Smooth muscle cell (in vitro differentiated cells): ENCODE data around the gene ZXDC. TPM values are rescaled to one million over a fixed set of nuclear protein-coding genes. Genes with fewer than 3 reads are reported as not detected.

Experiments
- DNase-seq: peaks from one replicate; lab custom pipeline; 2025; ENCODE audit not compliant: unreplicated experiment; lab: John Stamatoyannopoulos, UW
- H2AFZ ChIP-seq: fragments of 200-600 bp; sonication (generic); 2 replicates; pipeline ENCODE4 v1.6.0; 2016; ENCODE audit warnings: antibody characterized with exemption, low read depth, mild to moderate bottlenecking
- H3F3A ChIP-seq: fragments of 200-600 bp; sonication (generic); 2 replicates; pipeline ENCODE4 v1.6.0; 2017; ENCODE audit warnings: antibody characterized with exemption, low read depth
- H3K27ac ChIP-seq: fragments of 200-600 bp; sonication (generic); 2 replicates; pipeline ENCODE4 v1.5.1; 2016; ENCODE audit warnings: low read depth, mild to moderate bottlenecking
- H3K27me3 ChIP-seq: fragments of 200-600 bp; sonication (generic); 2 replicates; pipeline ENCODE4 v1.6.1; 2016; ENCODE audit warnings: low read depth, mild to moderate bottlenecking
- H3K36me3 ChIP-seq: fragments of 200-600 bp; sonication (generic); 2 replicates; pipeline ENCODE4 v1.5.1; 2016; ENCODE audit warnings: low read depth
- H3K4me1 ChIP-seq: fragments of 200-600 bp; sonication (generic); 2 replicates; pipeline ENCODE4 v1.5.1; 2016; ENCODE audit warnings: low read depth
- H3K4me2 ChIP-seq: fragments of 200-600 bp; sonication (generic); 2 replicates; pipeline ENCODE4 v1.6.0; 2016; ENCODE audit warnings: mild to moderate bottlenecking
- H3K4me3 ChIP-seq: fragments of 200-600 bp; sonication (generic); 2 replicates; pipeline ENCODE4 v1.5.1; 2016; ENCODE audit warnings: mild to moderate bottlenecking
- H3K79me2 ChIP-seq: fragments of 200-600 bp; sonication (generic); 2 replicates; pipeline ENCODE4 v1.6.0; 2016; ENCODE audit warnings: low read depth, mild to moderate bottlenecking
- H3K9ac ChIP-seq: fragments of 200-600 bp; sonication (generic); 2 replicates; pipeline ENCODE4 v1.6.0; 2016; ENCODE audit warnings: low read depth
- H3K9me3 ChIP-seq: fragments of 200-600 bp; sonication (generic); replicated peaks from 2 replicates; pipeline ENCODE4 v1.5.1; 2016; ENCODE audit warnings: low read depth
- H4K20me1 ChIP-seq: fragments of 200-600 bp; sonication (generic); 2 replicates; pipeline ENCODE4 v1.6.0; 2016; ENCODE audit warnings: low read depth
- WGBS: methylation state at CpG from one replicate; pipeline ENCODE4 v1.1.7; 2016; ENCODE audit warnings: low lambda C conversion rate; 5-methylcytosine and 5-hydroxymethylcytosine counted together
- polyA plus RNA-seq: library from polyadenylated mRNA; unstranded; fragments of >200 nt; fragmentation: Nextera tagmentation; extraction: Ambion mirVana; gene quantifications from 2 replicates; pipeline ENCODE4 v1.2.1, GENCODE V29; 2016
- total RNA-seq: library from RNA; depleted of rRNA; stranded (reverse); fragments of >200 nt; gene quantifications from 2 replicates; pipeline ENCODE4 v1.2.3, GENCODE V29; 2014
- TF ChIP-seq, protein P1 (sequence below): fragments of 200-600 bp; sonication (generic); IDR thresholded peaks from 2 replicates; pipeline ENCODE4 v1.5.1; 2017; ENCODE audit warnings: borderline replicate concordance, mild to moderate bottlenecking, antibody characterized with exemption; ENCODE audit not compliant: insufficient read depth, poor library complexity, severe bottlenecking

Gene ZXDC
- total and polyA plus RNA-seq, 2 experiments from 2014 or later: 9.2 to 20.4 TPM

DNA sequence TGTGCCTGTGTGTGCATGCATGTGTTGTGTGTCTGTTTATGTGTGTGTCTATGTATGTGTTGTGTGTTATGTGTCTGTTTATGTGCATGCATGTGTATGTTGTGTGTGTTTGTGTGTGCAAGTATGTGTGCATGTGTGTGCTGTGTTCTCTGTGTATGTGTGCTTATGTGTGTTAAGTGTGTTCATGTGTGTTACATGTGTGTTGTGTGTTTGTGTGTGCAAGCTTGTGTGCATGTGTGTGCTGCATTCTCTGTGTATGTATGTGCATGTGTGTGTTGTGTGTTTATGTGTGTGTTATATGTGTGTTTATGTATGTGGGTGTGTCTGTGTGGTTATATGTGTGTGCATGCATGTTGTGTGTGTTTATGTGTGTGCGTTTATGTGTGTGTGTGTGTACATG, 27.0 kb upstream of the ZXDC start:
- Histone ChIP-seq H3K27ac (no peak overlapping the region), H3K4me3 (no peak overlapping the region), H3K9me3 (no peaks in the 10 kb centered on the region), H3K79me2 (no peaks in the 10 kb centered on the region), H4K20me1 (no peaks in the 10 kb centered on the region), H3K4me2 (no peak overlapping the region), H3F3A (no peaks in the 10 kb centered on the region), H3K9ac (no peak overlapping the region), H2AFZ (no peak overlapping the region), H3K36me3 (no peaks in the 10 kb centered on the region), H3K27me3 (peaks cover 9% of the 10 kb centered on the region), H3K4me1 (peaks cover 7% of the 10 kb centered on the region)
- TF ChIP-seq, protein P1, sequence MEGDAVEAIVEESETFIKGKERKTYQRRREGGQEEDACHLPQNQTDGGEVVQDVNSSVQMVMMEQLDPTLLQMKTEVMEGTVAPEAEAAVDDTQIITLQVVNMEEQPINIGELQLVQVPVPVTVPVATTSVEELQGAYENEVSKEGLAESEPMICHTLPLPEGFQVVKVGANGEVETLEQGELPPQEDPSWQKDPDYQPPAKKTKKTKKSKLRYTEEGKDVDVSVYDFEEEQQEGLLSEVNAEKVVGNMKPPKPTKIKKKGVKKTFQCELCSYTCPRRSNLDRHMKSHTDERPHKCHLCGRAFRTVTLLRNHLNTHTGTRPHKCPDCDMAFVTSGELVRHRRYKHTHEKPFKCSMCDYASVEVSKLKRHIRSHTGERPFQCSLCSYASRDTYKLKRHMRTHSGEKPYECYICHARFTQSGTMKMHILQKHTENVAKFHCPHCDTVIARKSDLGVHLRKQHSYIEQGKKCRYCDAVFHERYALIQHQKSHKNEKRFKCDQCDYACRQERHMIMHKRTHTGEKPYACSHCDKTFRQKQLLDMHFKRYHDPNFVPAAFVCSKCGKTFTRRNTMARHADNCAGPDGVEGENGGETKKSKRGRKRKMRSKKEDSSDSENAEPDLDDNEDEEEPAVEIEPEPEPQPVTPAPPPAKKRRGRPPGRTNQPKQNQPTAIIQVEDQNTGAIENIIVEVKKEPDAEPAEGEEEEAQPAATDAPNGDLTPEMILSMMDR: no peak
- no peak for DNase-seq
- 100% methylated on average over 1 of the region's 1 CpG for WGBS

DNA sequence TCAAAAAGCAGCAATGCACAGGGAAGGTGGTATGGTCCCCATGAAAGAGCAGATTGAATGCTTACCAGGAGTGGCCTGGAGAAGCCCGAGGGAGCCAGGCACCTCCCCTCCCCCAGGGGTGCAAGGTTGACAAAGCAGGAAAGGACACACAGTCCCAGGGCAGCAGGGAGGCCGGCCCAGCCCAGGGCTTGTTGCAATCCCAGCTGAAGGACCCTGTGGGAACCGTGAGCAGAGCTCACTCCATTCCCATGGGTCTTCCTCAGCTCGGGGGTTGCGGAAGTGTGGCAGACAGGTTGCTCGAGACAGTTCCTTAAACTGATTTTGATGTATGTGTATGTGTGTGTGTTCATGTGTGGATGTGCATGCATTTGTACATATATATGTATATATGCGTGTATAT, 26.0 kb upstream of the ZXDC start:
- 83% methylated on average over 7 of the region's 7 CpGs for WGBS
- Histone ChIP-seq H3K4me2 (no peak overlapping the region), H3K36me3 (no peaks in the 10 kb centered on the region), H3K79me2 (no peaks in the 10 kb centered on the region), H3K9ac (no peak overlapping the region), H3K27me3 (peaks cover 9% of the 10 kb centered on the region), H3K9me3 (no peaks in the 10 kb centered on the region), H3K4me3 (no peak overlapping the region), H2AFZ (no peak overlapping the region), H3K4me1 (peaks cover 7% of the 10 kb centered on the region), H4K20me1 (no peaks in the 10 kb centered on the region), H3F3A (no peaks in the 10 kb centered on the region), H3K27ac (no peak overlapping the region)
- no peak for DNase-seq
- TF ChIP-seq, protein P1: no peak

DNA sequence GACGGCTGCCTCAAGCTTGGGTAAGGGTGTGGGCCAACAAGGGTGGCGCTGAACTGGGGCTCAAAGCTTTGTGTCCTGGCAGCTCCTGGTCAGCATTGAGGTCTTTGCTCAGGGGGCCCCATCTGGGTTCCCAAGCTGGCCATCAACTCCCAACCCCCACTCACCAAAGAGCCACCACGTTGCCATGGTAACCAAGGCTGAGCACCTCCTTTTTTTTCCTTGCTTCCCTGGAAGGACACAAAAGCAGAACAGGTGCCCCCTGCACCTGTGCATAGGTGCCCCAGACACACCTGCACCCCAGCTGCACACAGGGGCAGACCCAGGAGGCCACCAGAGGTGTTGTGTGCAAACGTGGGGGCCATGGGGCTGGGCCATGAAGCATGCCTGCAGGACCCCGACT, 25.4 kb upstream of the ZXDC start:
- no peak overlapping the region for H3K4me2 ChIP-seq
- H3K4me1 ChIP-seq: peaks cover 7% of the 10 kb centered on the region
- no peaks in the 10 kb centered on the region for H3F3A ChIP-seq
- TF ChIP-seq, protein P1: no peak
- no peaks in the 10 kb centered on the region for H3K36me3 ChIP-seq
- peaks cover 9% of the 10 kb centered on the region for H3K27me3 ChIP-seq
- no peak overlapping the region for H3K27ac ChIP-seq
- no peak overlapping the region for H3K4me3 ChIP-seq
- no peak overlapping the region for H3K9ac ChIP-seq
- no peaks in the 10 kb centered on the region for H4K20me1 ChIP-seq
- no peak overlapping the region for H2AFZ ChIP-seq
- no peak for DNase-seq
- H3K79me2 ChIP-seq: no peaks in the 10 kb centered on the region
- 83% methylated on average over 5 of the region's 5 CpGs for WGBS
- no peaks in the 10 kb centered on the region for H3K9me3 ChIP-seq

DNA sequence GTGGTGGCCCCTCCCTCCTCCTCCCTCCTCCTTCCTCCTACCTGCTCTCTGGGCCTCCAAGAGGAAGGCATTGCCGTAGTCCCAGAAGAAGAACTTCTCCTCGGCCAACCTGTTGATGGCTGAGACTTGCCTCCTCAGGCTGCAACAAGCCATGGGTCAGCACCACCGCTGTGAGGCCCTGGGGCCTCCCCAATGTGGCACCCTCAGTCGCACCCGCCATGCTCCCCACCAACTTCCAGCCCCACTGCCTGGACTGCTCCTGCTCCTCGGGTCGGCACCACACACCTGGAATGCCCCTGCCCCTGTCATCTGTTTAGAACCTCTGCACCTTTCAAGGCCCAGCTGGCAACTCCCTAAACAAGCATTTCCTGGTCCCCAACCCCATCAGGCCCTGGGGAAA, 24.3 kb upstream of the ZXDC start:
- H3K9ac ChIP-seq: no peak overlapping the region
- TF ChIP-seq, protein P1: no peak
- H3K4me2 ChIP-seq: no peak overlapping the region
- no peaks in the 10 kb centered on the region for H4K20me1 ChIP-seq
- H3K36me3 ChIP-seq: no peaks in the 10 kb centered on the region
- H3K4me3 ChIP-seq: no peak overlapping the region
- no peaks in the 10 kb centered on the region for H3K9me3 ChIP-seq
- no peaks in the 10 kb centered on the region for H3K79me2 ChIP-seq
- H3K27ac ChIP-seq: no peak overlapping the region
- WGBS: 98% methylated on average over 5 of the region's 7 CpGs
- H3F3A ChIP-seq: no peaks in the 10 kb centered on the region
- peaks cover 7% of the 10 kb centered on the region for H3K4me1 ChIP-seq
- H3K27me3 ChIP-seq: peaks cover 7% of the 10 kb centered on the region
- no peak overlapping the region for H2AFZ ChIP-seq
- no peak for DNase-seq
